HCT116 (cell line): ENCODE measurements around the gene KCNS3. TPM values are rescaled to one million over a fixed set of nuclear protein-coding genes. Genes with fewer than 3 reads are reported as not detected.

Source experiments
- ATAC-seq: fragments of 200-7000 bp; cut with Tn5 transposase; 2 replicates; pipeline ENCODE4 v1.9.1; 2020; ENCODE audit warnings: mild to moderate bottlenecking, moderate library complexity
- BruUV-seq: library from RNA; stranded (reverse); fragments of 400-500 nt; replicated peaks from 2 replicates; lab custom pipeline; 2021; lab: Mats Ljungman, UMichigan
- CTCF ChIA-PET: fragments of 300-600 bp; sonication (Branson Sonifier 250); formaldehyde crosslinking; loops from one replicate; lab custom pipeline; 2021; ENCODE audit warnings: antibody characterized with exemption; lab: Charles Lee
- POLR2A ChIA-PET: fragments of 300-600, 350-600 bp; sonication (Branson Sonifier 250); formaldehyde crosslinking; loops from one replicate; lab custom pipeline; 2021; ENCODE audit warnings: antibody characterized with exemption; lab: Charles Lee
- RAD21 ChIA-PET, 2 experiments: fragments of 300-600 bp; sonication (Branson Sonifier 250); formaldehyde crosslinking; loops; one replicate each; lab custom pipeline; 2023; ENCODE audit warnings: low total read pairs in 2 of 2; ENCODE audit not compliant: uncharacterized antibody in 2 of 2, unreplicated experiment in 2 of 2, low non-redundant PET in 1 of 2; lab: Charles Lee
- DNase-seq: peaks from one replicate; pipeline ENCODE4 v3.0.0-alpha.2; 2010; ENCODE audit warnings: low read depth, low spot score
- H2AFZ ChIP-seq: fragments of 200-600 bp; shearing (Covaris generic), sonication (generic); 2 replicates; pipeline ENCODE4 v1.6.1; 2017; ENCODE audit warnings: low read depth, mixed run types, mixed read lengths, antibody characterized with exemption, low read length; ENCODE audit not compliant: poor library complexity, severe bottlenecking
- H3K27ac ChIP-seq: 2 replicates; pipeline ENCODE4 v1.5.1; 2012; ENCODE audit warnings: low read depth, low read length
- H3K27me3 ChIP-seq: fragments of 200-600 bp; sonication (generic); 2 replicates; pipeline ENCODE4 v1.6.1; 2016; ENCODE audit warnings: mixed run types, low read length, mixed read lengths; ENCODE audit not compliant: insufficient read depth
- H3K36me3 ChIP-seq, 2 experiments: fragments of 200-500 bp in 1 of 2; fragments of 200-600 bp in 1 of 2; sonication (Bioruptor generic) in 1 of 2; sonication (generic) in 1 of 2; 2 replicates each; pipeline versions ENCODE4 v1.5.1 to v1.6.1; 2014 to 2016; ENCODE audit warnings: low read length in 2 of 2, inconsistent platforms in 1 of 2, mixed read lengths in 1 of 2, mixed run types in 1 of 2; ENCODE audit not compliant: insufficient read depth in 2 of 2, control insufficient read depth in 1 of 2
- H3K4me1 ChIP-seq, 2 experiments: fragments of 200-600 bp in 1 of 2; sonication (generic) in 1 of 2; 2 replicates each; pipeline versions ENCODE4 v1.5.1 to v1.6.1; 2012 to 2017; ENCODE audit warnings: low read length in 2 of 2, inconsistent platforms in 1 of 2, mild to moderate bottlenecking in 1 of 2, mixed read lengths in 1 of 2, mixed run types in 1 of 2, moderate library complexity in 1 of 2; ENCODE audit not compliant: insufficient read depth in 2 of 2, control insufficient read depth in 1 of 2
- H3K4me2 ChIP-seq: fragments of 200-600 bp; sonication (generic); 2 replicates; pipeline ENCODE4 v1.6.1; 2017; ENCODE audit warnings: mixed run types, low read length, mixed read lengths
- H3K4me3 ChIP-seq, 2 experiments: fragments of 200-600 bp in 1 of 2; sonication (generic) in 1 of 2; replicated peaks in 1 of 2; 2 replicates each; pipeline ENCODE4 v1.5.1; 2011 to 2016; ENCODE audit warnings: low read length in 2 of 2, control low read depth in 1 of 2, low read depth in 1 of 2, mild to moderate bottlenecking in 1 of 2, mixed read lengths in 1 of 2, mixed run types in 1 of 2
- H3K79me2 ChIP-seq: fragments of 200-600 bp; sonication (generic); 2 replicates; pipeline ENCODE4 v1.6.1; 2017; ENCODE audit warnings: mild to moderate bottlenecking, mixed run types, low read length, moderate library complexity, mixed read lengths; ENCODE audit not compliant: insufficient read depth
- H3K9ac ChIP-seq: fragments of 200-600 bp; sonication (generic); 2 replicates; pipeline ENCODE4 v1.6.1; 2016; ENCODE audit warnings: low read length, mixed read lengths
- H3K9me2 ChIP-seq: fragments of 200-600 bp; sonication (generic), shearing (Covaris generic); 2 replicates; pipeline ENCODE4 v1.6.1; 2017; ENCODE audit warnings: mixed run types, mild to moderate bottlenecking, moderate library complexity; ENCODE audit not compliant: insufficient read depth
- H3K9me3 ChIP-seq, 2 experiments: fragments of 200-500 bp in 1 of 2; fragments of 200-600 bp in 1 of 2; sonication (Bioruptor generic) in 1 of 2; sonication (generic) in 1 of 2; 2 replicates each; pipeline ENCODE4 v1.6.1; 2014 to 2017; ENCODE audit warnings: low read length in 2 of 2, mixed read lengths in 2 of 2, inconsistent platforms in 1 of 2, low read depth in 1 of 2, mild to moderate bottlenecking in 1 of 2, mixed run types in 1 of 2, moderate library complexity in 1 of 2; ENCODE audit not compliant: control insufficient read depth in 1 of 2, insufficient read depth in 1 of 2
- H4K20me1 ChIP-seq: fragments of 200-600 bp; sonication (generic), shearing (Covaris generic); 2 replicates; pipeline ENCODE4 v1.6.1; 2017; ENCODE audit warnings: mixed run types, mild to moderate bottlenecking, moderate library complexity; ENCODE audit not compliant: insufficient read depth
- CBX3 ChIP-seq: IDR thresholded peaks from 2 replicates; pipeline ENCODE4 v1.6.1; 2012; ENCODE audit warnings: low read depth
- CEBPB ChIP-seq: IDR thresholded peaks from 2 replicates; pipeline ENCODE4 v1.6.1; 2012; ENCODE audit warnings: low read depth
- CTCF ChIP-seq, 3 experiments: fragments of 200-600 bp in 1 of 3; sonication (generic) in 1 of 3; IDR thresholded peaks in 2 of 3; conservative IDR thresholded peaks in 1 of 3; 2 replicates each; pipeline ENCODE4 v1.5.1; 2012 to 2017; ENCODE audit warnings: low read depth in 2 of 3, low read length in 2 of 3, antibody characterized with exemption in 1 of 3, borderline replicate concordance in 1 of 3, control low read depth in 1 of 3, mild to moderate bottlenecking in 1 of 3, mixed read lengths in 1 of 3, mixed run types in 1 of 3, moderate library complexity in 1 of 3; ENCODE audit not compliant: insufficient read depth in 1 of 3
- EGR1 ChIP-seq: IDR thresholded peaks from 2 replicates; pipeline ENCODE4 v1.6.1; 2012; ENCODE audit warnings: low read depth
- ELF1 ChIP-seq: IDR thresholded peaks from 2 replicates; pipeline ENCODE4 v1.6.1; 2012; ENCODE audit warnings: low read depth, borderline replicate concordance
- EZH2phosphoT487 ChIP-seq: fragments of 200-600 bp; IDR thresholded peaks from 2 replicates; pipeline ENCODE4 v1.6.1; 2018; ENCODE audit warnings: antibody characterized with exemption, borderline replicate concordance
- FOSL1 ChIP-seq: IDR thresholded peaks from 2 replicates; pipeline ENCODE4 v1.6.1; 2012; ENCODE audit warnings: low read depth
- MAX ChIP-seq: IDR thresholded peaks from 2 replicates; pipeline ENCODE4 v1.6.1; 2012
- POLR2A ChIP-seq: IDR thresholded peaks from 2 replicates; pipeline ENCODE4 v1.7.0; 2011; ENCODE audit warnings: borderline replicate concordance; ENCODE audit not compliant: insufficient read depth, insufficient read length; ENCODE audit errors: extremely low read depth
- POLR2AphosphoS5 ChIP-seq: IDR thresholded peaks from 2 replicates; pipeline ENCODE4 v1.6.1; 2011; ENCODE audit warnings: mild to moderate bottlenecking, low read depth, low read length, moderate library complexity
- RAD21 ChIP-seq: IDR thresholded peaks from 2 replicates; pipeline ENCODE4 v1.6.1; 2012; ENCODE audit warnings: low read depth, mild to moderate bottlenecking
- SIN3A ChIP-seq: IDR thresholded peaks from 2 replicates; pipeline ENCODE4 v1.6.1; 2012; ENCODE audit warnings: low read depth
- SP1 ChIP-seq: IDR thresholded peaks from 2 replicates; pipeline ENCODE4 v1.6.1; 2012; ENCODE audit warnings: low read depth
- SRF ChIP-seq: IDR thresholded peaks from 2 replicates; pipeline ENCODE4 v1.6.1; 2012; ENCODE audit warnings: low read depth
- TCF7L2 ChIP-seq: IDR thresholded peaks from 2 replicates; pipeline ENCODE4 v1.7.0; 2011; ENCODE audit warnings: borderline replicate concordance, inconsistent platforms; ENCODE audit not compliant: insufficient read depth, insufficient read length; ENCODE audit errors: extremely low read depth
- YY1 ChIP-seq: IDR thresholded peaks from 2 replicates; pipeline ENCODE4 v1.6.1; 2011; ENCODE audit warnings: low read length, low read depth, moderate library complexity, mild to moderate bottlenecking; ENCODE audit not compliant: insufficient replicate concordance; ENCODE audit errors: extremely low read depth
- ZBTB33 ChIP-seq: IDR thresholded peaks from 2 replicates; pipeline ENCODE4 v1.6.1; 2011; ENCODE audit warnings: mild to moderate bottlenecking, low read length, moderate library complexity; ENCODE audit not compliant: insufficient replicate concordance; ENCODE audit errors: extremely low read depth
- ZFX ChIP-seq: fragments of 450-650 bp; IDR thresholded peaks from 2 replicates; pipeline ENCODE4 v1.6.1; 2017
- ZNF274 ChIP-seq: fragments of 200-500 bp; sonication (Bioruptor generic); IDR thresholded peaks from 2 replicates; pipeline ENCODE4 v1.6.1; 2014; ENCODE audit warnings: mild to moderate bottlenecking, low read depth, low read length, inconsistent platforms
- intact Hi-C: fragments of 100-400 bp; cut with micrococcal nuclease; formaldehyde crosslinking; loops from 2 replicates; pipeline ENCODE4 v1.10.0; 2022
- total RNA-seq: library from RNA; stranded (reverse); gene quantifications from one replicate; pipeline ENCODE4 v1.2.1, GENCODE V29; 2021; ENCODE audit not compliant: unreplicated experiment
- TF ChIP-seq, protein P1 (sequence below): IDR thresholded peaks from 2 replicates; pipeline ENCODE4 v1.6.1; 2012

The KCNS3 gene
- total RNA-seq, 1 experiment from 2014 or later: 5.2 TPM

GRCh38 chr2:17877811-17878280, 621 bp upstream of the KCNS3 start:
- intact Hi-C loops: loop anchor here (5.0 kb wide), 1 partner anchor 126 kb away; the partner anchor contains the start of genes GEN1 and SMC6
- TF ChIP-seq RAD21 (no peak), ELF1 (no peak), CTCF (IDR thresholded peaks at IDR 0.05 in 2 of 3, conservative IDR thresholded peaks at IDR 0.05 in 1 of 3; ENCODE audit: borderline replicate concordance in 1 of 3, insufficient read depth in 1 of 3, low read depth in 2 of 3, low read length in 2 of 3) (no peak), MAX (no peak), POLR2AphosphoS5 (no peak), SP1 (no peak), ZBTB33 (no peak), TCF7L2 (no peak), SRF (no peak), ZFX (no peak), CBX3 (no peak), ZNF274 (no peak), SIN3A (no peak), EGR1 (no peak), CEBPB (no peak), YY1 (no peak), POLR2A (no peak), FOSL1 (no peak), EZH2phosphoT487 (no peak)
- TF ChIP-seq, protein P1, sequence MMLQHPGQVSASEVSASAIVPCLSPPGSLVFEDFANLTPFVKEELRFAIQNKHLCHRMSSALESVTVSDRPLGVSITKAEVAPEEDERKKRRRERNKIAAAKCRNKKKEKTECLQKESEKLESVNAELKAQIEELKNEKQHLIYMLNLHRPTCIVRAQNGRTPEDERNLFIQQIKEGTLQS: no peak
- Histone ChIP-seq H3K9me2 (no peaks in the 10 kb centered on the region), H4K20me1 (no peaks in the 10 kb centered on the region), H3K36me3 (no peaks in the 10 kb centered on the region), H3K4me3 (peak overlapping the region; percentile 26 to 70), H3K4me1 (peaks cover 3 to 22% of the 10 kb centered on the region in 2 experiments; a peak in 3 of 4 replicates), H2AFZ (peak overlapping the region; percentile 26), H3K4me2 (peak overlapping the region; percentile 99), H3K79me2 (no peaks in the 10 kb centered on the region), H3K9me3 (no peaks in the 10 kb centered on the region), H3K27me3 (peaks cover 13% of the 10 kb centered on the region; the same call in 1 of the 2 replicates), H3K27ac (no peak overlapping the region), H3K9ac (peak overlapping the region; percentile 33; the same call in 1 of the 2 replicates)
- RAD21 ChIA-PET: no interaction called here
- BruUV-seq: no TSS peak
- POLR2A ChIA-PET: no interaction called here
- no peak for DNase-seq
- no peak for ATAC-seq
- CTCF ChIA-PET: no interaction called here
